HG02870 (cell line): ENCODE measurements around the gene SEC31B.

Experiments
- ATAC-seq: cut with Tn5 transposase; IDR thresholded peaks from one replicate; pipeline ENCODE4 v1.9.1; 2021; ENCODE audit warnings: mild to moderate bottlenecking, moderate library complexity; ENCODE audit not compliant: unreplicated experiment

Gene SEC31B, protein sequence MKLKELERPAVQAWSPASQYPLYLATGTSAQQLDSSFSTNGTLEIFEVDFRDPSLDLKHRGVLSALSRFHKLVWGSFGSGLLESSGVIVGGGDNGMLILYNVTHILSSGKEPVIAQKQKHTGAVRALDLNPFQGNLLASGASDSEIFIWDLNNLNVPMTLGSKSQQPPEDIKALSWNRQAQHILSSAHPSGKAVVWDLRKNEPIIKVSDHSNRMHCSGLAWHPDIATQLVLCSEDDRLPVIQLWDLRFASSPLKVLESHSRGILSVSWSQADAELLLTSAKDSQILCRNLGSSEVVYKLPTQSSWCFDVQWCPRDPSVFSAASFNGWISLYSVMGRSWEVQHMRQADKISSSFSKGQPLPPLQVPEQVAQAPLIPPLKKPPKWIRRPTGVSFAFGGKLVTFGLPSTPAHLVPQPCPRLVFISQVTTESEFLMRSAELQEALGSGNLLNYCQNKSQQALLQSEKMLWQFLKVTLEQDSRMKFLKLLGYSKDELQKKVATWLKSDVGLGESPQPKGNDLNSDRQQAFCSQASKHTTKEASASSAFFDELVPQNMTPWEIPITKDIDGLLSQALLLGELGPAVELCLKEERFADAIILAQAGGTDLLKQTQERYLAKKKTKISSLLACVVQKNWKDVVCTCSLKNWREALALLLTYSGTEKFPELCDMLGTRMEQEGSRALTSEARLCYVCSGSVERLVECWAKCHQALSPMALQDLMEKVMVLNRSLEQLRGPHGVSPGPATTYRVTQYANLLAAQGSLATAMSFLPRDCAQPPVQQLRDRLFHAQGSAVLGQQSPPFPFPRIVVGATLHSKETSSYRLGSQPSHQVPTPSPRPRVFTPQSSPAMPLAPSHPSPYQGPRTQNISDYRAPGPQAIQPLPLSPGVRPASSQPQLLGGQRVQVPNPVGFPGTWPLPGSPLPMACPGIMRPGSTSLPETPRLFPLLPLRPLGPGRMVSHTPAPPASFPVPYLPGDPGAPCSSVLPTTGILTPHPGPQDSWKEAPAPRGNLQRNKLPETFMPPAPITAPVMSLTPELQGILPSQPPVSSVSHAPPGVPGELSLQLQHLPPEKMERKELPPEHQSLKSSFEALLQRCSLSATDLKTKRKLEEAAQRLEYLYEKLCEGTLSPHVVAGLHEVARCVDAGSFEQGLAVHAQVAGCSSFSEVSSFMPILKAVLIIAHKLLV

GRCh38 chr10:100519311-100520051, at the start of gene SEC31B:
TSS of gene SEC31B (minus strand) at chr10:100519861. CDS start at chr10:100516952, 2,909 bp downstream.
- ATAC-seq = no peak

DNA sequence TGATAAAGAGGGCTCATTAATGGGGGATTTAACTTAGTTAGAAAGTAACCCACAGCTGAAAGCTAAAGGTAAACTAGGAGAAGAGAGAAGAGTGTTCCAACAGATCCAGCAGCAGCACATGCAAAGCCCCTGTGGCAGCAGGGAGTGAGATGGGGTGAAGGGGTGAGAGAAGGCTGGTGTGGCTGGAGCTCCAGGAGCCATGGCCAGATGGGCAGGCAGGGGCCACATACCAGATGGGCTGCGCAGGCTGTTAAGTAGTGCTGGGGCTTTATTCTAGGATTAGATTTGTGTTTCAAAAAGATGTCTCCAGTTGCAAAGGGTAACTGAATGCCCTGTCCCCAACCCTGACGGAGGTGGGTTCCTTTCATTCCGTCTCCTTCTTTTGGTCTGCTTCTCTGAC, 49.3 kb upstream of the SEC31B start:
- no peak for ATAC-seq

DNA sequence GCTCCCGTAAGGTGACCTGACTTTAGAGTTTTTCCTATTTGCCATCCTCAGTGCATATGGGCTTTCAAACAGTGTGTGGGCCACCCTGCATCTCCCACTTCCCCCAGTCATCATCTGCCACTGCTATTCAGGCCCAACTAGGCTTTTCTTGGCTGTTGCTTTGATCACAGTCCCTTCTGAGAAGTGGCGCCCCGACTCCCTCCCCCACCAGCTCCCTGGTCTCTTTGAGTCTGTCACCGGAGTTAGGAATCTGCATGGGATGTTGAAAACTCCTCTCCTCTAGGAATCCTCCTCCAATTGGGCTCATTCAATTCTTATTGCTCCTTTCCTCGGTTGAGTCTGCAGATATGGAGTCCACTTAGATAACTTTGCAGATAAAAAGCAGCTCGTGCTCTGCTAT, 48.2 kb upstream of the SEC31B start:
- no peak for ATAC-seq

- no peak for ATAC-seq
Measured at GRCh38 chr10:100567249-100567648, 47.6 kb upstream of the SEC31B start.

GRCh38 chr10:100566561-100566960, 46.9 kb upstream of the SEC31B start:
- ATAC-seq = no peak

DNA sequence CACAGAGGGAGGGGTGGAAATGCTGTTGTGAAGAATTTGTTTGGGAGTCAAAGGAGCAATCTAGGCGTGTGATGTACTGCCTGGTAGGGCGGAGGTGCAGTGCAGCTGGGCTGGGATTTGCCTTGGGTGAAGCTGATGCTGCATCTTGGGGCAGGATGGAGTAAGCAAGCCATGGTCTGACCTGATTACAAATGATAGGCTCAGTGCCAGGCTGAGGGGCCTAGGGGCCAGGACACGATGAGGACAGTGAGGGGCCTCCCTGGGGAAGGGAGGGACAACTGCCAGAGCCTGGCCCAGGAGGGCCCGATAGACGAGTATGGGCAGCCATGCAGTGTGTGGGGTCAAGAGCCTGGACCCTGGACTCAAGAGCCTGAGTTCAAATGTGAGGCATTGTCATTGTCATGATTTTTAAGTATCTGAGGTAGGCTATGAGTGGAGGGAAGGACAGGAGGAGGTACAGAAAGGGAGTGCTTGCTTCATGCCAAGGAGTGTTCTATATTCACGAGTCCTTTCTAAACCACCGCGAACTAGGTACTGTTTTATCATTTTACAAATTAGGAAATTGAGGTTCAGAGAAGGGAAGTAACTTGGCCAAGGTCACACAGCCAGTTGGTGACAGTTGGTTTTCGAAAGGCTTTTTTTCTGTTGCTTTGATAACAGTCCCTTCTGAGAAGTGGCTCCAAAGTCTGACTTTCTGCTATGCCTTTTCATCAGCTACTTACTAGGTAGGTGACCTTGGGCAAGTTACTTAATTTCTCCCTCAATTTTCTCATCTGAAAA, 45.7 kb upstream of the SEC31B start:
- ATAC-seq = no peak

- ATAC-seq = no peak
Measured at GRCh38 chr10:100562008-100562672, 42.5 kb upstream of the SEC31B start.

GRCh38 chr10:100561005-100561404, 41.3 kb upstream of the SEC31B start:
- no peak for ATAC-seq

- no peak for ATAC-seq
Measured at GRCh38 chr10:100560248-100560647, 40.6 kb upstream of the SEC31B start.

DNA sequence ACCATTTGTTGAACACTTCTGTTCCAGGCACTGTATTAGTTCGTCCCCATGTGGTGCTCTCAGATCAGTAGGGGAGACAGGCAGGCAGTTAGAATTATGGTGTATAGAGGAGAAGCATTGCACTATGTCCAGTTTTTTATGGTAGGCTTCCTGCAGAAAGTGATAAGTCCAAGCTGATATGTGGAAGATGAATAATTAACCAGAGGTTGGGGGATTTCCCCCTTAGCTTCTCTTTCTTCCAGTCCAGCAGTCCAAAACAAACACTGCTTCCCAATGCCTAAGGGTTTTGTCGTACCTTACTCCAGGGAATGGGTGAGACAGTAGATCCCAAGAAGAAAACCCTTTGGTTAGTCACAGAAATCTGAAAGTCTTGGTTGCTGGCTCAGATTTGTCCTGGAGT, 35.2 kb upstream of the SEC31B start:
- ATAC-seq = no peak

DNA sequence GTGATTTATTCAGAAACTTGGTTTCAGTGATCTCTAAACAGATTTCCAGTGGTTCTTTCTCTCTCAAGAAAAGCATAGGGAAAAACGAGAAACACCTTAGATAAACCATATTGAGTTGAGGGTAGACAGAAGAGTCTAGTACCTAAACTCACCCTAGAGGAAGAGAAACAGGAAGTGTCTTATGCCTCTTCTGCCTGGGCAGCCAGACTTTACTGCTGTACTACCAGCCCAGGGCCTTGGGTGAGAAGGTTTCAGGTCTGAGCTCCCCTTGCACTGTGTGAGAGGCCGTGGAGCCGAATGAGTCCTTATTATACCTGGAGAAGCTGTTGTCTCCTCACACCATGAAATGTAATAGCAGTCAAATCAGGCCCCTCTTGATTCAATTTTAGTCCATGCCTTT, 34.3 kb upstream of the SEC31B start:
- no peak for ATAC-seq

GRCh38 chr10:100551738-100552137, 32.1 kb upstream of the SEC31B start:
- no peak for ATAC-seq

DNA sequence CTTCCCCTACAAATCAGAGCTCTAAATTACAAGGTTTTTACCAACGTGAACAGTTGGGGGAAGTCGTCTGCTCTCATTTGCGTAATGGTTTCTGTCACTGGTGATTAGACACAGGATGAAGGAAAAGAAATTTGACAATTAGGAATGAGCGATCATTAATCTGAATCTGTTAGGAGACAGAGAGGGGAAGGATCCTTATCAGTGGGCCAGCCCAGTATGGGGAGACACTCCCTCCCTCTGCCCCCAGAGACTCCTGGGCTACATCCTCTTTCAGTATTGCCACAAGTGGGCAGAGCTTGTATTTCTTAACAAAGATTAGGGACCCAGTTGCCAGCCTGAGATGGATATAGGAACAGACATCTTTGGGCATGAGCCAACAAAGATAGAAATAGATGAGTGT, 31.5 kb upstream of the SEC31B start:
- ATAC-seq = no peak

GRCh38 chr10:100544950-100545349, 25.3 kb upstream of the SEC31B start:
- no peak for ATAC-seq

DNA sequence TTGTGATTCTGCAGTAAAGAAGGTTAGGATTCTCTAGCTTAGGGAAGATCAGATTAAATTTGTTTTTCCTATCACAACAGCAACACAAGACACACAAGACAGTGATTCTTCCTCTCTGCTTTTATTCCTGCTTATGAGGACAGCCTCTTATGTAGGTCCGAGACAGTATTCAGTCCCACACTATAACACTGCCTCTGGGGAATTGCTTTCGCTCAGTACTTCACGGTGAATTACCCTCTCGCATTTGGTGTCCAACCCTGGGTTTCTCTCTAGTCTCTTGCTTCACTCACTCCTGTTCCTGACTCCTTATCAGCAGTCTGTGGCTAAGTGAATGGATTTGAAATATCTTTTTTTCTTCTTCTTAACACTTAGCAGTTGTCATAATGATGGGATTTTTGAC, 17.8 kb upstream of the SEC31B start:
- no peak for ATAC-seq

DNA sequence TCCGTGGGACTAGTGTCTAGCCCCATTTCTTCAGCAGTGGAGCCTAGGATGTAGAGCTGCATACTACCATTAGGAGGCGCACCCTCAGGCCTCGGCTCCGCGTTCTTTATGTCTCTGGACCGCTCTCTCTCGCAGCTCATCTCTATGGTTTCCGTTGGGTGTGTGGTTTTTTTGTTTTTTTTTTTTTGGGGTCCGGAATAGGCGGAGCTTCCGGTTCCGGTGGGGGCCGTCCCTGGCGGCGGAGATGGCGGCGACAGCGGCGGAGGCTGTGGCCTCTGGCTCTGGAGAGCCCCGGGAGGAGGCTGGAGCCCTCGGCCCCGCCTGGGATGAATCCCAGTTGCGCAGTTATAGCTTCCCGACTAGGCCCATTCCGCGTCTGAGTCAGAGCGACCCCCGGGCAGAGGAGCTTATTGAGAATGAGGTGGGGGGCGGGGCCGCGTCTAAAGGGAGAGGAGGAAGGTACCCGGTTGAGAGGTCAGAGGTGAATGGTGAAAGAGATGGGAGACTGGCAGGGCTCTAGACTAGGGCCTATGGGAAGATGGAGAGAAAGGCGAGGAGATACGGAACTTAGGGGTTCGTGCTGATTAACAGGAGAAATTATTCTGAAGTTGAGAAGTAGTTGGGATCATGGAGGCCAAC, 16.2 kb upstream of the SEC31B start, which contains the start of gene HIF1AN:
Gene HIF1AN, plus strand, starts transcription at position 229 of the 639 bp plus-strand sequence. Its CDS starts 16 bp downstream, at position 245.
- peak; percentile 92 for ATAC-seq

DNA sequence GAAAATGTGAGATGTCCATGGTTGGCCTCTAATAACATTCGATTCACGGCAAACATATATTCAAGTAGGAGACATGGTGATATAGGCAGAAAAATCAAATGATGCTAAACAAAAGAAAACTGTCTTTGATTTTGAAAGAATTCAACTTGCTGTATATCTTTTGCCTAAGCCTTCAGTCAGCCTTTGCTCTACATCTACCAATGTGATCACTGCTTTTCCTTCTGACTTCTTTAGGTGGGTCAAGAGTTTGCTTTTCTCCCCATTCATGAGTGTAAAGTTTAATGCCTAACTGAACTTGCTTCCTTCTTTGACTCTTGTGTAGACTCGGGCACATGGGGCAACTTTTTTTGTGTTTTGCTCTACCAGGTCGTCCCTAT, 15.7 kb upstream of the SEC31B start:
- no peak for ATAC-seq

DNA sequence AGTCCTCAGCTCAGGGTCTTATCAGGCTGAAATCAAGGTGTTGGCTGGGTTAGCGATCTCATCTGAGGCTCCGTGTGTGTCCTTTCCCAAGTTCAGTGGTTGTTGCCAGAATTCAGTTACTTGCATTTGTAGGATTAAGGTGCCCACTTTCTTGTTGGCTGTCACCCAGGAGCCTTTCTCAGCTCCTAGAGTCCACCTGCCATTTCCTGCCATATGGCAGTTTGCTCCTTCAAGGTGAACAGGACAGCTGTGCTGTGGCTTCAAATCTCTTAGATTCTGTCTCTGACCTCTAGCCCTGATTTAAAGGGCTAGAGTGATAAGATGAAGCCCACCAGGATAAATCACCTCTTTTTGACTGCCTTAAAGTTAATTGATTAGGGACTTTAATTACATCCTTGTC, 15.1 kb upstream of the SEC31B start:
- no peak for ATAC-seq

DNA sequence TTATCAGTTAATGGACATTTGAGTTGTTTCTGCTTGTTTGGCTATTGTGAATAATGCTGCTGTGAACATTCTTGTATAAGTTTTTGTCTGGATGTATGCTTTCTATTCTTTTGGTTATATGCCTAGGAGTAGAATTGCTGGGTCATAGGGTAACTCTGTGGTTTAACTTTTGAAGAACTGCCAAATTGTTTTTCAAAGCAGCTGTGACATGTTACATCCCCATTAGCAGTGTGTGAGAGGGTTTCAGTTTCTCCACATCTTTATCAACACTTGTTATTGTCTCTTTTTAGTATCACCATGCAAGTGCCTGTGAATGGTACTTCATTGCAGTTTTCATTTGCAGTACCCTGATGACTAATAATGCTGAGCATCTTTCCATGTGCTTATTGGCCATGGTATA, 12.1 kb upstream of the SEC31B start:
- no peak for ATAC-seq
